MCF 10A (cell line): ENCODE results near the gene RHEX. TPM values are rescaled to one million over a fixed set of nuclear protein-coding genes. Genes with fewer than 3 reads are reported as not detected.
A peak's percentile ranks its signal among the peaks of the same experiment; 100 is the strongest.
"Not testable (repeated sequence)": the region's sequence is repeated elsewhere in the genome, so short reads cannot be mapped to it uniquely, and the experiment has no call there.

ENCODE experiments used
- BruUV-seq: library from RNA; stranded (reverse); fragments of 400-500 nt; replicated peaks from 2 replicates; lab custom pipeline; 2021; lab: Mats Ljungman, UMichigan
- CTCF ChIA-PET: fragments of 300-600 bp; sonication (Branson Sonifier 250); formaldehyde crosslinking; extraction: SDS; loops from one replicate; lab custom pipeline; 2021; ENCODE audit warnings: antibody characterized with exemption, inconsistent platforms; lab: Yijun Ruan, JAX
- POLR2A ChIA-PET: fragments of 300-600, 350-650 bp; sonication (Branson Sonifier 250); formaldehyde crosslinking; extraction: SDS; loops from one replicate; lab custom pipeline; 2020; ENCODE audit warnings: antibody characterized with exemption, inconsistent platforms; lab: Yijun Ruan, JAX
- DNase-seq: peaks from one replicate; pipeline ENCODE4 v3.0.0-alpha.2; 2018; ENCODE audit not compliant: unreplicated experiment
- H3K27ac Mint-ChIP-seq: one replicate; pipeline ENCODE4 v1.8.0; 2022; ENCODE audit warnings: mild to moderate bottlenecking, low read depth, mixed read lengths; ENCODE audit not compliant: unreplicated experiment
- H3K27me3 Mint-ChIP-seq: one replicate; pipeline ENCODE4 v1.8.0; 2022; ENCODE audit warnings: mixed read lengths; ENCODE audit not compliant: insufficient read depth, unreplicated experiment
- H3K36me3 Mint-ChIP-seq: one replicate; pipeline ENCODE4 v1.8.0; 2022; ENCODE audit warnings: mild to moderate bottlenecking, moderate library complexity, mixed read lengths; ENCODE audit not compliant: insufficient read depth, unreplicated experiment
- H3K4me1 Mint-ChIP-seq: one replicate; pipeline ENCODE4 v1.8.0; 2022; ENCODE audit warnings: mixed read lengths; ENCODE audit not compliant: insufficient read depth, unreplicated experiment
- H3K4me3 Mint-ChIP-seq: one replicate; pipeline ENCODE4 v1.8.0; 2022; ENCODE audit warnings: mild to moderate bottlenecking, moderate library complexity, mixed read lengths; ENCODE audit not compliant: unreplicated experiment
- H3K9me3 Mint-ChIP-seq: one replicate; pipeline ENCODE4 v1.8.0; 2022; ENCODE audit warnings: mixed read lengths; ENCODE audit not compliant: unreplicated experiment
- intact Hi-C: fragments of 100-400 bp; cut with micrococcal nuclease; formaldehyde crosslinking; loops from 2 replicates; pipeline ENCODE4 v1.14.1; 2022
- total RNA-seq: library from RNA; stranded (reverse); gene quantifications from 2 replicates; pipeline ENCODE4 v1.2.3, GENCODE V29; 2022
- TF ChIP-seq, protein P1 (sequence below): fragments of 200-600 bp; IDR thresholded peaks from one replicate; pipeline ENCODE4 v1.8.0; 2022; ENCODE audit warnings: antibody characterized with exemption, mild to moderate bottlenecking; ENCODE audit not compliant: unreplicated experiment

Gene RHEX
- total RNA-seq, 1 experiment from 2014 or later = not detected

DNA sequence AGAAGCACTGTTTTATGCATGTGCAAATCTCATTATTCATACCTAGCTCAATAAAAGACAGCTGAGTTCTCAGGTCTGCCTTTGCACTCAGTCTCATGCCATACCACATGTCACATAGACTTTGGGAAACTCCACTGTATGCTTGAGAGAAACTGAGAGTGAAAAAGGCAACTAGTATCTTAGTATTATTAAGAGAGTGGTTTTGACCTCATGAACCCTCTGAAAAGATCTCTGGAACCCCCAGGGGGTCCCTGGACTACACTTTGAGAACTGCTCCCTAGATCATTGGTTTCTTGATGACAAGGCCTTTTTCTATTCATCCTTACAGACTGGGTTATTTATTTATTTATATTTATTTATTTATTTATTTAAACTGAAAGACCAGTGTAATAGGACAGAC, 3.7 kb upstream of the RHEX start:
- no peaks in the 10 kb centered on the region for H3K27me3 Mint-ChIP-seq
- no peak for DNase-seq
- H3K27ac Mint-ChIP-seq = no peak overlapping the region
- no TSS peak for BruUV-seq
- ChIA-PET POLR2A (interaction anchor here (1.6 kb wide), 1 partner anchor 9 kb away, joined by 4 read pairs; no protein-coding TSS in a partner anchor), CTCF (interaction anchor here (0.8 kb wide), 1 partner anchor 57 kb away, joined by 3 read pairs; no protein-coding TSS in a partner anchor)
- peaks cover 14% of the 10 kb centered on the region for H3K4me1 Mint-ChIP-seq
- TF ChIP-seq, protein P1, sequence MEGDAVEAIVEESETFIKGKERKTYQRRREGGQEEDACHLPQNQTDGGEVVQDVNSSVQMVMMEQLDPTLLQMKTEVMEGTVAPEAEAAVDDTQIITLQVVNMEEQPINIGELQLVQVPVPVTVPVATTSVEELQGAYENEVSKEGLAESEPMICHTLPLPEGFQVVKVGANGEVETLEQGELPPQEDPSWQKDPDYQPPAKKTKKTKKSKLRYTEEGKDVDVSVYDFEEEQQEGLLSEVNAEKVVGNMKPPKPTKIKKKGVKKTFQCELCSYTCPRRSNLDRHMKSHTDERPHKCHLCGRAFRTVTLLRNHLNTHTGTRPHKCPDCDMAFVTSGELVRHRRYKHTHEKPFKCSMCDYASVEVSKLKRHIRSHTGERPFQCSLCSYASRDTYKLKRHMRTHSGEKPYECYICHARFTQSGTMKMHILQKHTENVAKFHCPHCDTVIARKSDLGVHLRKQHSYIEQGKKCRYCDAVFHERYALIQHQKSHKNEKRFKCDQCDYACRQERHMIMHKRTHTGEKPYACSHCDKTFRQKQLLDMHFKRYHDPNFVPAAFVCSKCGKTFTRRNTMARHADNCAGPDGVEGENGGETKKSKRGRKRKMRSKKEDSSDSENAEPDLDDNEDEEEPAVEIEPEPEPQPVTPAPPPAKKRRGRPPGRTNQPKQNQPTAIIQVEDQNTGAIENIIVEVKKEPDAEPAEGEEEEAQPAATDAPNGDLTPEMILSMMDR = no peak
- no peaks in the 10 kb centered on the region for H3K9me3 Mint-ChIP-seq
- no peak overlapping the region for H3K4me3 Mint-ChIP-seq
- no peaks in the 10 kb centered on the region for H3K36me3 Mint-ChIP-seq
- intact Hi-C loops = no loop called here

GRCh38 chr1:206049919-206050600, 2.9 kb upstream of the RHEX start:
- TF ChIP-seq, protein P1 = no peak
- no peaks in the 10 kb centered on the region for H3K36me3 Mint-ChIP-seq
- H3K9me3 Mint-ChIP-seq = no peaks in the 10 kb centered on the region
- H3K4me1 Mint-ChIP-seq = peaks cover 14% of the 10 kb centered on the region
- intact Hi-C loops = no loop called here
- no peak overlapping the region for H3K27ac Mint-ChIP-seq
- DNase-seq = no peak
- POLR2A ChIA-PET = interaction anchor here (0.7 to 2.7 kb wide), 4 partner anchors 13 to 47 kb away, joined by 3 to 6 read pairs (median 3); partner anchors contain the start of gene RAB7B
- no TSS peak for BruUV-seq
- CTCF ChIA-PET = interaction anchor here (0.6 kb wide), 1 partner anchor 598 kb away, joined by 3 read pairs; no protein-coding TSS in a partner anchor
- H3K27me3 Mint-ChIP-seq = no peaks in the 10 kb centered on the region
- no peak overlapping the region for H3K4me3 Mint-ChIP-seq

- ChIA-PET POLR2A (interaction anchor here (0.7 to 2.7 kb wide), 4 partner anchors 14 to 48 kb away, joined by 3 to 6 read pairs (median 3); partner anchors contain the start of gene RAB7B), CTCF (interaction anchor here (0.6 kb wide), 1 partner anchor 598 kb away, joined by 3 read pairs; no protein-coding TSS in a partner anchor)
- DNase-seq = peak; percentile 86
- Mint-ChIP-seq H3K9me3 (no peaks in the 10 kb centered on the region), H3K27me3 (no peaks in the 10 kb centered on the region), H3K36me3 (no peaks in the 10 kb centered on the region), H3K4me3 (no peak overlapping the region), H3K27ac (no peak overlapping the region), H3K4me1 (peaks cover 14% of the 10 kb centered on the region)
- no TSS peak for BruUV-seq
- TF ChIP-seq, protein P1 = no peak
- intact Hi-C loops = no loop called here
Observed at GRCh38 chr1:206050655-206051235, 2.2 kb upstream of the RHEX start.

GRCh38 chr1:206052231-206052865, 625 bp upstream of the RHEX start:
- H3K36me3 Mint-ChIP-seq, DNase-seq, BruUV-seq, intact Hi-C loops, H3K27me3 Mint-ChIP-seq, H3K4me3 Mint-ChIP-seq, H3K9me3 Mint-ChIP-seq, H3K27ac Mint-ChIP-seq: not testable (repeated sequence)
- ChIA-PET CTCF (interaction anchor here (0.5 to 1.2 kb wide), 4 partner anchors 11 to 261 kb away, joined by 3 to 4 read pairs (median 3); no protein-coding TSS in a partner anchor), POLR2A (interaction anchor here (2.7 kb wide), 1 partner anchor 22 kb away, joined by 6 read pairs; no protein-coding TSS in a partner anchor)
- peaks cover 14% of the 10 kb centered on the region for H3K4me1 Mint-ChIP-seq

GRCh38 chr1:206053616-206054015, 643 bp downstream of the RHEX start:
- intact Hi-C loops, H3K36me3 Mint-ChIP-seq, H3K9me3 Mint-ChIP-seq, DNase-seq, H3K27me3 Mint-ChIP-seq, POLR2A ChIA-PET, H3K4me3 Mint-ChIP-seq, H3K27ac Mint-ChIP-seq, BruUV-seq: not testable (repeated sequence)
- CTCF ChIA-PET = interaction anchor here (0.5 to 5.1 kb wide), 3 partner anchors 16 to 468 kb away, joined by 3 to 24 read pairs (median 4); no protein-coding TSS in a partner anchor
- peaks cover 14% of the 10 kb centered on the region for H3K4me1 Mint-ChIP-seq

GRCh38 chr1:206055069-206055625, 2.2 kb downstream of the RHEX start:
- H3K4me3 Mint-ChIP-seq, H3K27ac Mint-ChIP-seq, H3K4me1 Mint-ChIP-seq, H3K27me3 Mint-ChIP-seq, BruUV-seq, H3K9me3 Mint-ChIP-seq, DNase-seq, H3K36me3 Mint-ChIP-seq, intact Hi-C loops: not testable (repeated sequence)
- ChIA-PET POLR2A (interaction anchor here (0.6 to 2.3 kb wide), 8 partner anchors 10 to 980 kb away, joined by 3 to 14 read pairs (median 4); no protein-coding TSS in a partner anchor), CTCF (interaction anchor here (0.6 to 5.1 kb wide), 16 partner anchors 10 to 148 kb away, joined by 3 to 24 read pairs (median 5); no protein-coding TSS in a partner anchor)
